Thyroid gland (tissue), 4 donors: ENCODE data around the gene GPRIN3. TPM values are rescaled to one million over a fixed set of nuclear protein-coding genes. Genes with fewer than 3 reads are reported as not detected.
A peak's percentile ranks its signal among the peaks of the same experiment; 100 is the strongest.

Experiments used
- DNase-seq, 2 donors: peaks; one replicate each; pipeline ENCODE4 v3.0.0-alpha.2; 2019
- H3K27ac ChIP-seq, 3 donors: fragments of 200-600 bp; sonication (generic); 1 replicate in 2 of 3; 2 replicates in 1 of 3; pipeline ENCODE4 v1.5.1; 2016 to 2019; ENCODE audit warnings: mild to moderate bottlenecking in 1 of 3, moderate library complexity in 1 of 3
- H3K27me3 ChIP-seq: fragments of 200-600 bp; sonication (generic); one replicate; pipeline ENCODE4 v1.5.1; 2019
- H3K36me3 ChIP-seq, 2 donors: fragments of 200-600 bp; sonication (generic); one replicate each; pipeline ENCODE4 v1.5.1; 2016 to 2019
- H3K4me1 ChIP-seq, 2 donors: fragments of 200-600 bp; sonication (generic); one replicate each; pipeline ENCODE4 v1.5.1; 2017 to 2019
- H3K4me3 ChIP-seq, 3 donors: fragments of 200-600 bp; sonication (generic); replicated peaks in 1 of 3; 1 replicate in 2 of 3; 2 replicates in 1 of 3; pipeline ENCODE4 v1.5.1; 2016; ENCODE audit warnings: mild to moderate bottlenecking in 1 of 3
- H3K9me3 ChIP-seq: fragments of 200-600 bp; sonication (generic); one replicate; pipeline ENCODE4 v1.5.1; 2017
- CTCF ChIP-seq, 6 experiments: fragments of 200-600 bp in 3 of 6; fragments of 450-650 bp in 3 of 6; sonication (generic) in 3 of 6; IDR thresholded peaks; one replicate each; pipeline ENCODE4 v1.5.1; 2016 to 2019; ENCODE audit warnings: antibody characterized with exemption in 6 of 6, mild to moderate bottlenecking in 2 of 6, inconsistent platforms in 1 of 6, moderate library complexity in 1 of 6
- POLR2A ChIP-seq, 2 donors: fragments of 450-650 bp; IDR thresholded peaks; one replicate each; pipeline ENCODE4 v1.6.1; 2017; ENCODE audit warnings: antibody characterized with exemption in 2 of 2, mild to moderate bottlenecking in 2 of 2, moderate library complexity in 1 of 2
- WGBS, 2 donors: methylation state at CpG; one replicate each; pipeline ENCODE4 v1.1.5; 2017; 5-methylcytosine and 5-hydroxymethylcytosine counted together
- intact Hi-C: fragments of 100-400 bp; cut with DNase I; formaldehyde crosslinking; loops from one replicate; pipeline ENCODE4 v1.15.1; 2023
- total RNA-seq, 4 donors: library from RNA; depleted of rRNA; stranded (reverse); fragments of >200 nt; gene quantifications; one replicate each; pipeline ENCODE4 v1.2.3, GENCODE V29; 2016

Gene GPRIN3
- total RNA-seq, 4 donors from 2014 or later = 1.2 to 7.5 (median 4.0) TPM

- no peak overlapping the region for H3K27ac ChIP-seq
- no peaks in the 10 kb centered on the region for H3K9me3 ChIP-seq
- intact Hi-C loops = no loop called here
- TF ChIP-seq CTCF (IDR thresholded peaks at IDR 0.05) = no peak
- H3K4me1 ChIP-seq = peaks cover 0 to 1% of the 10 kb centered on the region in 2 donors
- no peak for DNase-seq
- H3K36me3 ChIP-seq = no peaks in the 10 kb centered on the region
- WGBS, 2 donors = 86 to 93% methylated on average over 10 to 11 of the region's 11 CpGs
- no peaks in the 10 kb centered on the region for H3K27me3 ChIP-seq
- no peak overlapping the region for H3K4me3 ChIP-seq
Observed at GRCh38 chr4:89248879-89249281, 58.7 kb downstream of the GPRIN3 start.

- no peak for TF ChIP-seq CTCF (IDR thresholded peaks at IDR 0.05)
- no peak for TF ChIP-seq POLR2A (IDR thresholded peaks at IDR 0.05)
- intact Hi-C loops = no loop called here
Observed at GRCh38 chr4:89247951-89248350, 59.6 kb downstream of the GPRIN3 start.

GRCh38 chr4:89245459-89245858 is 62.1 kb downstream of the GPRIN3 start:
- 71 to 92% methylated on average over 2 of the region's 2 CpGs for WGBS, 2 donors
- Histone ChIP-seq H3K4me1 (peaks cover 0 to 4% of the 10 kb centered on the region in 2 donors), H3K27ac (no peak overlapping the region), H3K27me3 (no peaks in the 10 kb centered on the region), H3K4me3 (no peak overlapping the region), H3K36me3 (no peaks in the 10 kb centered on the region), H3K9me3 (no peaks in the 10 kb centered on the region)
- intact Hi-C loops = no loop called here
- TF ChIP-seq POLR2A (IDR thresholded peaks at IDR 0.05) (no peak), CTCF (IDR thresholded peaks at IDR 0.05) (no peak)
- DNase-seq = peak; percentile 8 to 21

More at GRCh38 chr4:89247951-89248350, 59.6 kb downstream of the GPRIN3 start:
- no peak for DNase-seq
- no peak overlapping the region for H3K4me3 ChIP-seq
- H3K36me3 ChIP-seq = no peaks in the 10 kb centered on the region
- no peaks in the 10 kb centered on the region for H3K9me3 ChIP-seq
- no peaks in the 10 kb centered on the region for H3K27me3 ChIP-seq
- no peak overlapping the region for H3K27ac ChIP-seq
- WGBS, 2 donors = 86 to 94% methylated on average over 13 of the region's 13 CpGs
- peaks cover 0 to 4% of the 10 kb centered on the region in 2 donors for H3K4me1 ChIP-seq

GRCh38 chr4:89243733-89244252 is 63.8 kb downstream of the GPRIN3 start:
- no peak for DNase-seq
- Histone ChIP-seq H3K27ac (no peak overlapping the region), H3K4me1 (peaks cover 0 to 4% of the 10 kb centered on the region in 2 donors), H3K9me3 (no peaks in the 10 kb centered on the region), H3K27me3 (no peaks in the 10 kb centered on the region), H3K4me3 (no peak overlapping the region), H3K36me3 (no peaks in the 10 kb centered on the region)
- intact Hi-C loops = no loop called here
- no peak for TF ChIP-seq CTCF (IDR thresholded peaks at IDR 0.05)
- no peak for TF ChIP-seq POLR2A (IDR thresholded peaks at IDR 0.05)

GRCh38 chr4:89242864-89243732 is 64.5 kb downstream of the GPRIN3 start:
- TF ChIP-seq POLR2A (IDR thresholded peaks at IDR 0.05) = no peak
- TF ChIP-seq CTCF (IDR thresholded peaks at IDR 0.05) = no peak
- H3K4me3 ChIP-seq = no peak overlapping the region
- intact Hi-C loops = no loop called here
- H3K36me3 ChIP-seq = no peaks in the 10 kb centered on the region
- H3K27me3 ChIP-seq = no peaks in the 10 kb centered on the region
- WGBS, 2 donors = 64 to 66% methylated on average over 5 of the region's 5 CpGs
- no peaks in the 10 kb centered on the region for H3K9me3 ChIP-seq
- no peak overlapping the region for H3K27ac ChIP-seq
- H3K4me1 ChIP-seq = peaks cover 0 to 4% of the 10 kb centered on the region in 2 donors
- DNase-seq = no peak
